IMR-90 (cell line): ENCODE data around the gene PSMA7. TPM values are rescaled to one million over a fixed set of nuclear protein-coding genes. Genes with fewer than 3 reads are reported as not detected.

Experiments used
- ATAC-seq: fragments of 200-7000 bp; cut with Tn5 transposase; 2 replicates; pipeline ENCODE4 v1.9.1; 2020; ENCODE audit warnings: low read depth, mild to moderate bottlenecking, moderate library complexity
- BruUV-seq: library from RNA; stranded (reverse); fragments of 400-500 nt; replicated peaks from 2 replicates; lab custom pipeline; 2021; lab: Mats Ljungman, UMichigan
- CTCF ChIA-PET: fragments of 300-600 bp; formaldehyde crosslinking; extraction: SDS; loops from one replicate; lab custom pipeline; 2021; ENCODE audit warnings: antibody characterized with exemption; lab: Yijun Ruan, JAX
- POLR2A ChIA-PET: fragments of 300-600 bp; sonication (Branson Sonifier 250); formaldehyde crosslinking; loops from one replicate; lab custom pipeline; 2022; ENCODE audit warnings: antibody characterized with exemption; ENCODE audit not compliant: unreplicated experiment; lab: Charles Lee
- DNase-seq: peaks from one replicate; pipeline ENCODE4 v3.0.0; 2013
- H2AFZ ChIP-seq: replicated peaks from 2 replicates; pipeline ENCODE3; 2013; ENCODE audit warnings: low read length, mild to moderate bottlenecking; ENCODE audit not compliant: poor library complexity
- H2AK5ac ChIP-seq: 2 replicates; pipeline ENCODE4 v1.6.1; 2013; ENCODE audit warnings: low read depth, low read length, inconsistent platforms
- H2AK9ac ChIP-seq: replicated peaks from 2 replicates; pipeline ENCODE3; 2013; ENCODE audit warnings: mild to moderate bottlenecking, low read depth, low read length, moderate library complexity; ENCODE audit not compliant: poor library complexity
- H2BK120ac ChIP-seq: 2 replicates; pipeline ENCODE4 v1.6.1; 2013; ENCODE audit warnings: low read depth, low read length, inconsistent platforms
- H2BK15ac ChIP-seq: 3 replicates; pipeline ENCODE4 v1.6.1; 2013; ENCODE audit warnings: low read depth, low read length, inconsistent platforms
- H2BK20ac ChIP-seq: 2 replicates; pipeline ENCODE4 v1.6.1; 2013; ENCODE audit warnings: low read depth, mild to moderate bottlenecking, inconsistent platforms, low read length, moderate library complexity
- H2BK5ac ChIP-seq: 2 replicates; pipeline ENCODE4 v1.6.1; 2013; ENCODE audit warnings: mild to moderate bottlenecking, low read depth, low read length, inconsistent platforms; ENCODE audit not compliant: poor library complexity, severe bottlenecking
- H3K14ac ChIP-seq: replicated peaks from 2 replicates; pipeline ENCODE4 v1.6.1; 2013; ENCODE audit warnings: low read depth, low read length, inconsistent platforms
- H3K18ac ChIP-seq: 2 replicates; pipeline ENCODE4 v1.6.1; 2013; ENCODE audit warnings: low read depth, low read length, control low read depth
- H3K23ac ChIP-seq: 2 replicates; pipeline ENCODE4 v1.6.1; 2013; ENCODE audit warnings: low read depth, low read length, inconsistent platforms
- H3K27ac ChIP-seq: 2 replicates; pipeline ENCODE4 v1.5.1; 2013; ENCODE audit warnings: mild to moderate bottlenecking, control low read depth, low read length; ENCODE audit not compliant: insufficient read depth
- H3K27me3 ChIP-seq: 2 replicates; pipeline ENCODE4 v1.6.1; 2013; ENCODE audit warnings: low read length; ENCODE audit not compliant: control insufficient read depth, insufficient read depth
- H3K36me3 ChIP-seq: 2 replicates; pipeline ENCODE4 v1.6.1; 2013; ENCODE audit warnings: low read length, mixed read lengths; ENCODE audit not compliant: control insufficient read depth, insufficient read depth
- H3K4ac ChIP-seq: 2 replicates; pipeline ENCODE4 v1.6.1; 2013; ENCODE audit warnings: low read depth, low read length, inconsistent platforms
- H3K4me1 ChIP-seq: 2 replicates; pipeline ENCODE4 v1.6.1; 2013; ENCODE audit warnings: low read length, mixed read lengths; ENCODE audit not compliant: control insufficient read depth, insufficient read depth
- H3K4me2 ChIP-seq: 2 replicates; pipeline ENCODE4 v1.6.1; 2013; ENCODE audit warnings: low read depth, mild to moderate bottlenecking, control low read depth, low read length, moderate library complexity
- H3K4me3 ChIP-seq: 2 replicates; pipeline ENCODE4 v1.5.1; 2013; ENCODE audit warnings: low read depth, mild to moderate bottlenecking, control low read depth, low read length, moderate library complexity; ENCODE audit not compliant: insufficient read depth
- H3K56ac ChIP-seq: 2 replicates; pipeline ENCODE4 v1.6.1; 2013; ENCODE audit warnings: low read length, inconsistent platforms; ENCODE audit not compliant: insufficient read depth; ENCODE audit errors: extremely low read depth
- H3K79me1 ChIP-seq, 2 experiments: 2 replicates each; pipeline ENCODE4 v1.6.1; 2013; ENCODE audit warnings: low read length in 2 of 2, inconsistent platforms in 1 of 2, low read depth in 1 of 2
- H3K9ac ChIP-seq: 2 replicates; pipeline ENCODE4 v1.6.1; 2013; ENCODE audit warnings: low read depth, low read length, control low read depth
- H3K9me1 ChIP-seq: 2 replicates; pipeline ENCODE4 v1.6.1; 2013; ENCODE audit warnings: low read length, inconsistent platforms; ENCODE audit not compliant: insufficient read depth
- H3K9me3 ChIP-seq: 2 replicates; pipeline ENCODE4 v1.6.1; 2013; ENCODE audit warnings: low read length; ENCODE audit not compliant: control insufficient read depth, insufficient read depth
- H4K20me1 ChIP-seq: 2 replicates; pipeline ENCODE4 v1.6.1; 2013; ENCODE audit warnings: low read length, inconsistent platforms; ENCODE audit not compliant: insufficient read depth
- H4K5ac ChIP-seq: 2 replicates; pipeline ENCODE4 v1.6.1; 2013; ENCODE audit warnings: mild to moderate bottlenecking, low read depth, low read length, control low read depth
- H4K8ac ChIP-seq, 2 experiments: 2 replicates each; pipeline ENCODE4 v1.6.1; 2013; ENCODE audit warnings: low read depth in 2 of 2, low read length in 2 of 2, control low read depth in 1 of 2, inconsistent platforms in 1 of 2
- H4K91ac ChIP-seq: 2 replicates; pipeline ENCODE4 v1.6.1; 2013; ENCODE audit warnings: low read depth, low read length, inconsistent platforms; ENCODE audit not compliant: insufficient read depth
- CEBPB ChIP-seq: IDR thresholded peaks from 2 replicates; pipeline ENCODE4 v1.6.1; 2012; ENCODE audit warnings: low read depth, low read length, improper control_type of control experiment
- MXI1 ChIP-seq: IDR thresholded peaks from 2 replicates; pipeline ENCODE4 v1.6.1; 2012; ENCODE audit warnings: low read depth, mild to moderate bottlenecking, low read length, moderate library complexity, borderline replicate concordance
- NFE2L2 ChIP-seq: fragments of 150-350 bp; IDR thresholded peaks from 2 replicates; pipeline ENCODE4 v1.6.1; 2016; ENCODE audit warnings: low read depth, mild to moderate bottlenecking, low read length
- WGBS, 2 experiments: methylation state at CpG; one replicate each; pipeline versions ENCODE4 v1.1.5 to v1.1.7; 2013; ENCODE audit warnings: missing lambda C conversion rate in 2 of 2; ENCODE audit not compliant: insufficient read length in 1 of 2; ENCODE audit errors: extremely low coverage in 2 of 2; 5-methylcytosine and 5-hydroxymethylcytosine counted together
- dilution Hi-C: fragments of 300-500 bp; cut with HindIII; formaldehyde crosslinking; loops from one replicate; pipeline ENCODE4 v1.14.3; 2018; ENCODE audit warnings: low sequenced_read_pairs; ENCODE audit not compliant: unreplicated experiment
- in situ Hi-C: fragments of 300-500 bp; cut with MboI; formaldehyde crosslinking; loops from 3 replicates; pipeline ENCODE4 v1.14.3; 2019; ENCODE audit warnings: low sequenced_read_pairs, inconsistent platforms, mixed read lengths
- intact Hi-C: fragments of 100-400 bp; cut with micrococcal nuclease; formaldehyde crosslinking; loops from 2 replicates; pipeline ENCODE4 v1.10.0; 2022
- polyA plus RNA-seq, 3 experiments: library from polyadenylated mRNA; depleted of rRNA; stranded (reverse); fragments of >200 nt; gene quantifications; 2 replicates each; pipeline ENCODE4 v1.2.3, GENCODE V29; 2012; ENCODE audit warnings: low replicate concordance in 1 of 3
- total RNA-seq: library from RNA; depleted of rRNA; stranded (reverse); fragments of >200 nt; gene quantifications from 2 replicates; pipeline ENCODE4 v1.2.3, GENCODE V29; 2012

PSMA7 gene
- total and polyA plus RNA-seq, 2 of the 4 experiments (the other 2 are of a cell fraction): 417 to 458 TPM

- no peak overlapping the region for H3K4me2 ChIP-seq
- peaks cover 71% of the 10 kb centered on the region for H3K36me3 ChIP-seq
- no peak overlapping the region for H3K27ac ChIP-seq
- H3K14ac ChIP-seq: no peak overlapping the region
- no peak for TF ChIP-seq NFE2L2
- no peak for TF ChIP-seq CEBPB
- TF ChIP-seq MXI1: no peak
- no peak overlapping the region for H3K4ac ChIP-seq
- peak overlapping the region; percentile 52 for H2AK9ac ChIP-seq
- H4K20me1 ChIP-seq: peaks cover 98% of the 10 kb centered on the region
- no peak overlapping the region for H2AFZ ChIP-seq
- H3K79me1 ChIP-seq: peaks cover 15 to 85% of the 10 kb centered on the region in 2 experiments
- H4K5ac ChIP-seq: no peak overlapping the region
- DNase-seq: no peak
- H3K23ac ChIP-seq: no peak overlapping the region
- no peak overlapping the region for H3K56ac ChIP-seq
- intact Hi-C loops (no loop called here), in situ Hi-C loops (no loop called here), dilution Hi-C loops (no loop called here)
- 84% methylated on average over 3 of the region's 6 CpGs; no CpG with 5 or more reads in 1 of the 2 experiments for WGBS, 2 experiments
- POLR2A ChIA-PET: no interaction called here
- H2BK20ac ChIP-seq: no peak overlapping the region
- no peak overlapping the region for H3K18ac ChIP-seq
- peaks cover 12% of the 10 kb centered on the region for H3K4me1 ChIP-seq
- no peak overlapping the region for H3K9ac ChIP-seq
- H2BK15ac ChIP-seq: no peak overlapping the region
- BruUV-seq: no TSS peak
- no peak overlapping the region for H2AK5ac ChIP-seq
- no peak overlapping the region for H4K91ac ChIP-seq
- peaks cover 8% of the 10 kb centered on the region; the same call in 1 of the 2 replicates for H3K9me1 ChIP-seq
- H3K27me3 ChIP-seq: no peaks in the 10 kb centered on the region
- ATAC-seq: no peak
- CTCF ChIA-PET: interaction anchor here (1.7 kb wide), 1 partner anchor 111 kb away, joined by 5 read pairs; no protein-coding TSS in a partner anchor
- H2BK120ac ChIP-seq: no peak overlapping the region
- H3K4me3 ChIP-seq: no peak overlapping the region
- H3K9me3 ChIP-seq: no peaks in the 10 kb centered on the region
- no peak overlapping the region for H4K8ac ChIP-seq
- H2BK5ac ChIP-seq: no peak overlapping the region
These were observed 6.2 kb downstream of the PSMA7 start for GRCh38 chr20:62137092-62137384.
